ENCODE measurements around the gene JMJD6.
A peak's percentile ranks its signal among the peaks of the same experiment; 100 is the strongest.
"Not testable (repeated sequence)": the region's sequence is repeated elsewhere in the genome, so short reads cannot be mapped to it uniquely, and the experiment has no call there.

The JMJD6 gene

GRCh38 chr17:76714822-76715495, 11.4 kb downstream of the JMJD6 start:
- 34% methylated on average over 4 of the region's 4 CpGs for WGBS
- H3K36me3 ChIP-seq (ENCODE audit: insufficient read depth, low read length), result peaks cover 47% of the 10 kb centered on the region
- no peak overlapping the region for H3K27ac ChIP-seq (ENCODE audit: low read depth, low read length)
- H3K27me3 ChIP-seq (ENCODE audit: insufficient read depth, low read length), result peaks cover 5% of the 10 kb centered on the region
- H3K9ac ChIP-seq (ENCODE audit: low read depth, low read length), result no peak overlapping the region
- no peaks in the 10 kb centered on the region for H3K9me3 ChIP-seq (ENCODE audit: insufficient read depth, low read depth, low read length)
- H3K4me3 ChIP-seq (ENCODE audit: low read length), result no peak overlapping the region
- H3K4me1 ChIP-seq (ENCODE audit: insufficient read depth, low read length), result peaks cover 10% of the 10 kb centered on the region; the same call in 1 of the 2 replicates

- Histone ChIP-seq H3K27ac (ENCODE audit: low read depth, low read length) (no peak overlapping the region), H3K9ac (ENCODE audit: low read depth, low read length) (no peak overlapping the region), H3K36me3 (ENCODE audit: insufficient read depth, low read length) (peaks cover 42% of the 10 kb centered on the region), H3K4me1 (ENCODE audit: insufficient read depth, low read length) (peaks cover 16% of the 10 kb centered on the region), H3K9me3 (ENCODE audit: insufficient read depth, low read depth, low read length) (no peaks in the 10 kb centered on the region), H3K4me3 (ENCODE audit: low read length) (no peak overlapping the region), H3K27me3 (ENCODE audit: insufficient read depth, low read length) (peaks cover 11% of the 10 kb centered on the region)
- 94% methylated on average over 5 of the region's 5 CpGs for WGBS
Observed at GRCh38 chr17:76714336-76714735, 12.1 kb downstream of the JMJD6 start.

- Histone ChIP-seq H3K9ac (ENCODE audit: low read depth, low read length) (no peak overlapping the region), H3K27ac (ENCODE audit: low read depth, low read length) (no peak overlapping the region), H3K4me1 (ENCODE audit: insufficient read depth, low read length) (peaks cover 21% of the 10 kb centered on the region), H3K27me3 (ENCODE audit: insufficient read depth, low read length) (peaks cover 17% of the 10 kb centered on the region), H3K36me3 (ENCODE audit: insufficient read depth, low read length) (peaks cover 36% of the 10 kb centered on the region), H3K4me3 (ENCODE audit: low read length) (no peak overlapping the region), H3K9me3 (ENCODE audit: insufficient read depth, low read depth, low read length) (no peaks in the 10 kb centered on the region)
- WGBS, result 96% methylated on average over 7 of the region's 7 CpGs
Observed at GRCh38 chr17:76713765-76714164, 12.6 kb downstream of the JMJD6 start.

- Histone ChIP-seq H3K4me1 (ENCODE audit: insufficient read depth, low read length) (peaks cover 31% of the 10 kb centered on the region), H3K36me3 (ENCODE audit: insufficient read depth, low read length) (peaks cover 25% of the 10 kb centered on the region), H3K27me3 (ENCODE audit: insufficient read depth, low read length) (peaks cover 24% of the 10 kb centered on the region)
- 93% methylated on average over 4 of the region's 7 CpGs for WGBS
- not testable (repeated sequence) for H3K27ac ChIP-seq (ENCODE audit: low read depth, low read length); H3K4me3 ChIP-seq (ENCODE audit: low read length); H3K9ac ChIP-seq (ENCODE audit: low read depth, low read length); H3K9me3 ChIP-seq (ENCODE audit: insufficient read depth, low read depth, low read length)
Observed at GRCh38 chr17:76712321-76712720, 14.1 kb downstream of the JMJD6 start.

- peak within 1 kb of the TSS; percentile 47; the same call in 1 of the 2 replicates for H3K9ac ChIP-seq (ENCODE audit: low read depth, low read length)
- peaks cover 12% of the 10 kb centered on the region for H3K36me3 ChIP-seq (ENCODE audit: insufficient read depth, low read length)
- H3K27me3 ChIP-seq (ENCODE audit: insufficient read depth, low read length), result peaks cover 24% of the 10 kb centered on the region
- WGBS, result 6% methylated on average over 54 of the region's 56 CpGs
- peak within 1 kb of the TSS; percentile 66 for H3K4me3 ChIP-seq (ENCODE audit: low read length)
- no peak within 1 kb of the TSS; the same call in 1 of the 2 replicates for H3K27ac ChIP-seq (ENCODE audit: low read depth, low read length)
- H3K9me3 ChIP-seq (ENCODE audit: insufficient read depth, low read depth, low read length), result no peaks in the 10 kb centered on the region
- H3K4me1 ChIP-seq (ENCODE audit: insufficient read depth, low read length), result peaks cover 31% of the 10 kb centered on the region
Observed at GRCh38 chr17:76710863-76711611, 15.4 kb downstream of the JMJD6 start, which contains the start of gene MXRA7. Gene MXRA7 (minus strand): TSS chr17:76710965. CDS start chr17:76710946, 19 bp downstream.

- Histone ChIP-seq H3K4me1 (ENCODE audit: insufficient read depth, low read length) (peaks cover 31% of the 10 kb centered on the region), H3K27me3 (ENCODE audit: insufficient read depth, low read length) (peaks cover 24% of the 10 kb centered on the region), H3K9ac (ENCODE audit: low read depth, low read length) (peak overlapping the region; percentile 47; the same call in 1 of the 2 replicates), H3K4me3 (ENCODE audit: low read length) (peak overlapping the region; percentile 66)
- not testable (repeated sequence) for H3K9me3 ChIP-seq (ENCODE audit: insufficient read depth, low read depth, low read length); H3K27ac ChIP-seq (ENCODE audit: low read depth, low read length); H3K36me3 ChIP-seq (ENCODE audit: insufficient read depth, low read length)
- WGBS, result 2% methylated on average over 35 of the region's 79 CpGs
Observed at GRCh38 chr17:76709951-76710862, 16.2 kb downstream of the JMJD6 start.

GRCh38 chr17:76709077-76709950, 17.1 kb downstream of the JMJD6 start:
- Histone ChIP-seq H3K9ac (ENCODE audit: low read depth, low read length) (peak overlapping the region; percentile 47; the same call in 1 of the 2 replicates), H3K27ac (ENCODE audit: low read depth, low read length) (peak overlapping the region; percentile 21; the same call in 1 of the 2 replicates), H3K9me3 (ENCODE audit: insufficient read depth, low read depth, low read length) (no peaks in the 10 kb centered on the region), H3K4me3 (ENCODE audit: low read length) (peak overlapping the region; percentile 66), H3K27me3 (ENCODE audit: insufficient read depth, low read length) (peaks cover 24% of the 10 kb centered on the region), H3K36me3 (ENCODE audit: insufficient read depth, low read length) (0 out of 2 replicates have a peak, but pooled peaks cover 5% of the 10 kb centered on the region), H3K4me1 (ENCODE audit: insufficient read depth, low read length) (peaks cover 31% of the 10 kb centered on the region)
- WGBS, result 8% methylated on average over 29 of the region's 29 CpGs

- H3K4me3 ChIP-seq (ENCODE audit: low read length), result peak overlapping the region; percentile 32
- H3K27ac ChIP-seq (ENCODE audit: low read depth, low read length), result no peak overlapping the region; the same call in 1 of the 2 replicates
- peaks cover 31% of the 10 kb centered on the region for H3K4me1 ChIP-seq (ENCODE audit: insufficient read depth, low read length)
Observed at GRCh38 chr17:76707985-76708807, 18.2 kb downstream of the JMJD6 start.

GRCh38 chr17:76706817-76707216, 19.6 kb downstream of the JMJD6 start:
- Histone ChIP-seq H3K4me1 (ENCODE audit: insufficient read depth, low read length) (peaks cover 34% of the 10 kb centered on the region), H3K4me3 (ENCODE audit: low read length) (no peak overlapping the region), H3K9me3 (ENCODE audit: insufficient read depth, low read depth, low read length) (no peaks in the 10 kb centered on the region), H3K36me3 (ENCODE audit: insufficient read depth, low read length) (no peaks in the 10 kb centered on the region), H3K9ac (ENCODE audit: low read depth, low read length) (no peak overlapping the region), H3K27ac (ENCODE audit: low read depth, low read length) (no peak overlapping the region), H3K27me3 (ENCODE audit: insufficient read depth, low read length) (peaks cover 24% of the 10 kb centered on the region)
- 98% methylated on average over 3 of the region's 3 CpGs for WGBS

More at GRCh38 chr17:76707985-76708807, 18.2 kb downstream of the JMJD6 start:
- H3K27me3 ChIP-seq (ENCODE audit: insufficient read depth, low read length), result peaks cover 24% of the 10 kb centered on the region
- no peaks in the 10 kb centered on the region for H3K9me3 ChIP-seq (ENCODE audit: insufficient read depth, low read depth, low read length)
- WGBS, result 12% methylated on average over 14 of the region's 14 CpGs
- H3K36me3 ChIP-seq (ENCODE audit: insufficient read depth, low read length), result no peaks in the 10 kb centered on the region
- H3K9ac ChIP-seq (ENCODE audit: low read depth, low read length), result no peak overlapping the region
